ENCODE results near the gene PPP2R5C. TPM values are rescaled to one million over a fixed set of nuclear protein-coding genes. Genes with fewer than 3 reads are reported as not detected.

PPP2R5C gene
- total RNA-seq, 4 donors from 2014 or later = 66.2 to 211 (median 116) TPM

- Histone ChIP-seq H3K27me3 (no peaks in the 10 kb centered on the region), H3K27ac (no peak overlapping the region), H3K36me3 (no peaks in the 10 kb centered on the region), H3K9me3 (no peaks in the 10 kb centered on the region), H3K4me3 (no peak overlapping the region), H3K4me1 (peaks cover 22 to 47% (median 31%) of the 10 kb centered on the region in 4 donors)
- in situ Hi-C loops (cut with MboI; ENCODE audit: low pct_ligation_motif_present in 1 of 4, low pct_unique_long_range_greater_than_20kb in 1 of 4, low sequenced_read_pairs in 3 of 4) (loop anchor here in 1 of 4 donors (10.0 kb wide), 1 partner anchor 75 kb away; no protein-coding TSS in a partner anchor), intact Hi-C loops (cut with DNase I; ENCODE audit: low total_unique reads) (loop anchor here (1.0 to 10.0 kb wide), 2 partner anchors 45 to 75 kb away; no protein-coding TSS in a partner anchor)
- WGBS, 2 donors (ENCODE audit: low coverage in 1 of 2) = 70% methylated on average over 3 of the region's 3 CpGs; no CpG with 5 or more reads in 1 of the 2 donors
- DNase-seq = no peak
- TF ChIP-seq POLR2A (IDR thresholded peaks at IDR 0.05) (no peak), EP300 (IDR thresholded peaks at IDR 0.05; ENCODE audit: low read depth) (no peak), POLR2AphosphoS5 (IDR thresholded peaks at IDR 0.05) (no peak), CTCF (IDR thresholded peaks at IDR 0.05) (no peak)
Observed at GRCh38 chr14:101849640-101850039, 88.1 kb downstream of the PPP2R5C start.

GRCh38 chr14:101851183-101851582, 89.7 kb downstream of the PPP2R5C start:
- in situ Hi-C loops (cut with MboI; ENCODE audit: low pct_ligation_motif_present in 1 of 4, low pct_unique_long_range_greater_than_20kb in 1 of 4, low sequenced_read_pairs in 3 of 4) (no loop called here), intact Hi-C loops (cut with DNase I; ENCODE audit: low total_unique reads) (no loop called here)
- WGBS, 2 donors (ENCODE audit: low coverage in 1 of 2) = 80 to 82% methylated on average over 1 to 3 of the region's 3 CpGs
- H3K27me3 ChIP-seq = no peaks in the 10 kb centered on the region
- no peaks in the 10 kb centered on the region for H3K9me3 ChIP-seq
- TF ChIP-seq POLR2A (IDR thresholded peaks at IDR 0.05) = no peak
- no peak for TF ChIP-seq CTCF (IDR thresholded peaks at IDR 0.05)
- TF ChIP-seq POLR2AphosphoS5 (IDR thresholded peaks at IDR 0.05) = no peak
- no peak for TF ChIP-seq EP300 (IDR thresholded peaks at IDR 0.05; ENCODE audit: low read depth)
- H3K36me3 ChIP-seq = no peaks in the 10 kb centered on the region
- H3K27ac ChIP-seq = peak overlapping the region in 2 of 4 donors; percentile 19 to 33
- no peak overlapping the region for H3K4me3 ChIP-seq
- H3K4me1 ChIP-seq = peaks cover 23 to 61% (median 41%) of the 10 kb centered on the region in 4 donors
- no peak for DNase-seq

- TF ChIP-seq CTCF (IDR thresholded peaks at IDR 0.05) (no peak), POLR2AphosphoS5 (IDR thresholded peaks at IDR 0.05) (no peak), EP300 (IDR thresholded peaks at IDR 0.05; ENCODE audit: low read depth) (no peak), POLR2A (IDR thresholded peaks at IDR 0.05) (no peak)
- Histone ChIP-seq H3K27ac (peak overlapping the region in 3 of 4 donors; percentile 19 to 33 (median 32)), H3K36me3 (no peaks in the 10 kb centered on the region), H3K4me3 (no peak overlapping the region), H3K27me3 (no peaks in the 10 kb centered on the region), H3K4me1 (peaks cover 24 to 68% (median 46%) of the 10 kb centered on the region in 4 donors), H3K9me3 (no peaks in the 10 kb centered on the region)
- in situ Hi-C loops (cut with MboI; ENCODE audit: low pct_ligation_motif_present in 1 of 4, low pct_unique_long_range_greater_than_20kb in 1 of 4, low sequenced_read_pairs in 3 of 4) (no loop called here), intact Hi-C loops (cut with DNase I; ENCODE audit: low total_unique reads) (no loop called here)
- DNase-seq = no peak
- WGBS, 2 donors (ENCODE audit: low coverage in 1 of 2) = 62 to 88% methylated on average over 6 to 7 of the region's 7 CpGs
Observed at GRCh38 chr14:101851736-101852405, 90.4 kb downstream of the PPP2R5C start.

- Histone ChIP-seq H3K9me3 (no peaks in the 10 kb centered on the region), H3K27ac (no peak overlapping the region), H3K36me3 (no peaks in the 10 kb centered on the region), H3K27me3 (no peaks in the 10 kb centered on the region), H3K4me1 (peaks cover 31 to 77% (median 49%) of the 10 kb centered on the region in 4 donors), H3K4me3 (no peak overlapping the region)
- no peak for DNase-seq
- in situ Hi-C loops (cut with MboI; ENCODE audit: low pct_ligation_motif_present in 1 of 4, low pct_unique_long_range_greater_than_20kb in 1 of 4, low sequenced_read_pairs in 3 of 4) = no loop called here
- intact Hi-C loops (cut with DNase I; ENCODE audit: low total_unique reads) = no loop called here
- no peak for TF ChIP-seq CTCF (IDR thresholded peaks at IDR 0.05)
- no peak for TF ChIP-seq POLR2AphosphoS5 (IDR thresholded peaks at IDR 0.05)
- no peak for TF ChIP-seq EP300 (IDR thresholded peaks at IDR 0.05; ENCODE audit: low read depth)
- TF ChIP-seq POLR2A (IDR thresholded peaks at IDR 0.05) = no peak
- WGBS, 2 donors (ENCODE audit: low coverage in 1 of 2) = 95 to 99% methylated on average over 5 of the region's 5 CpGs
Observed at GRCh38 chr14:101852785-101853184, 91.3 kb downstream of the PPP2R5C start.

Measured in transverse colon (tissue), 4 donors.